ENCODE measurements around the gene SEC16A.

SEC16A gene

DNA sequence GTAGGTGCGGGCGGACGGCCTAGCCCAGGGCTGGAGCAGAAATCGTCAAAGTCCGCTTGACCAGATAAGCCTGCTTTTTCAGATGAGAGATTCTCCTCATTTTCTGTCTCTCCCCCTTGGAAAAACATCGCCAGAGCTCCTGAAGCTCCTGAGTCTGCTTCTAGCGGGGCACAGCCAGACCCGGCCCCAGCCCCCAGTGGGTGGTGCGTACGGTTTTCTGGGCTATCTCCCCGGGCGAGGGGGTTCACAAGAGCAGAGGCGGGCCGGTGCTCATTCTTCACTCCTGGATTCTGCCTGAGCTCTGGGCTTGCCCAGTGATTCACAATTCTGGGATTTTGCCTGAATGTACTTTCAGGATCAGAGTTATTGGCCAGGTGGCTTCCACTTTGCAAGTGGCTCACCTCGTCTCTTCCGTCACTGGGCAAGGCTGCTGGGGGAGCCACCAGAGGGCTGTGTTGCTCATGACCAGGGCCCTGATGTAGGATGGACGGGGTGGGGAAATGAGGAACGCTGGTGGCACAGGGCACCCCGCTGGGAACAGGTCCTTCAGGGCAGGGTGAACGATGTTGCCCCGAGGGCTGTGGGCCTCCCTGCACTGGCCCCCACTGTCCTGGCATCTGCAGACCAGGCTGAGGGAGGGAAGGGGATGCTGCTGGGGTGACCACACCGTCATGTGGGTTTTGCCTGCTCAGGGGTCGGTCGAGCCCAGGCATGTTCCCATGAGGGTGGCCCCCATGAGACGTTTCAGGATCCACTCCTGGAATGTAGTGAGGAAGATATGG is 6.3 kb downstream of the SEC16A start:
- DNase-seq (ENCODE audit: low read depth, low spot score) = no peak
- H3K4me3 ChIP-seq (ENCODE audit: low read depth, low read length) = no peak overlapping the region
- TF ChIP-seq CTCF (IDR thresholded peaks at IDR 0.05; ENCODE audit: low read depth, low read length) = no peak
- in situ Hi-C loops (cut with HindIII; ENCODE audit: low sequenced_read_pairs) = no loop called here

- no peak overlapping the region for H3K4me3 ChIP-seq (ENCODE audit: low read depth, low read length)
- in situ Hi-C loops (cut with HindIII; ENCODE audit: low sequenced_read_pairs) = no loop called here
- DNase-seq (ENCODE audit: low read depth, low spot score) = no peak
- no peak for TF ChIP-seq CTCF (IDR thresholded peaks at IDR 0.05; ENCODE audit: low read depth, low read length)
These were observed 7.6 kb downstream of the SEC16A start for GRCh38 chr9:136474974-136475865.

- no peak overlapping the region for H3K4me3 ChIP-seq (ENCODE audit: low read depth, low read length)
- no peak for TF ChIP-seq CTCF (IDR thresholded peaks at IDR 0.05; ENCODE audit: low read depth, low read length)
- no peak for DNase-seq (ENCODE audit: low read depth, low spot score)
- in situ Hi-C loops (cut with HindIII; ENCODE audit: low sequenced_read_pairs) = no loop called here
These were observed 8.7 kb downstream of the SEC16A start for GRCh38 chr9:136474021-136474640.

DNA sequence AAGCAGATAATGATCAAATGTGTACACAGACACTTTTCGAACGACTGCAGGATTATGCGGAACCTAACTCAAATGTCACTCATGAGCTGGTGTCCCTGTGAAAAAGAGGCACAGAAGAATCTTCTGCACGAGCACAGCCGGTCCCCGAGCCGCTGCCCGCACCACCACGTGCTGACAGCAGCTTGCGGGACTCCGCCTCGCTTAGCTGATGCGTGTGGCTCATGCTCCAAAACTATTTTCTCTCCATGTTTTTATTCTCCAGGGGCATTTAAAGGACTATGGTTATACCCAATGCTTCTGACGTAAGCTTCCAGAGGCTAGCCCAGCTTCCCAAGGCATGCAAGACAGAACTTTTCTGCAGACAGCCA is 9.5 kb downstream of the SEC16A start:
- in situ Hi-C loops (cut with HindIII; ENCODE audit: low sequenced_read_pairs) = no loop called here
- TF ChIP-seq CTCF (IDR thresholded peaks at IDR 0.05; ENCODE audit: low read depth, low read length) = no peak
- no peak overlapping the region for H3K4me3 ChIP-seq (ENCODE audit: low read depth, low read length)
- DNase-seq (ENCODE audit: low read depth, low spot score) = no peak

GRCh38 chr9:136472640-136473353 is 10.0 kb downstream of the SEC16A start:
- no peak for DNase-seq (ENCODE audit: low read depth, low spot score)
- H3K4me3 ChIP-seq (ENCODE audit: low read depth, low read length) = no peak overlapping the region
- in situ Hi-C loops (cut with HindIII; ENCODE audit: low sequenced_read_pairs) = no loop called here
- no peak for TF ChIP-seq CTCF (IDR thresholded peaks at IDR 0.05; ENCODE audit: low read depth, low read length)
